SU-DHL-6 (cell line): ENCODE measurements around the gene WDR7.
A peak's percentile ranks its signal among the peaks of the same experiment; 100 is the strongest.

Experiments used
- H2AFZ ChIP-seq: fragments of 200-600 bp; sonication (generic); 2 replicates; pipeline ENCODE4 v1.6.1; 2014; ENCODE audit warnings: low read depth, mild to moderate bottlenecking, moderate library complexity, mixed read lengths, antibody characterized with exemption, low read length; ENCODE audit not compliant: severe bottlenecking
- H3F3A ChIP-seq: fragments of 200-600 bp; shearing (Covaris generic); 2 replicates; pipeline ENCODE4 v1.6.0; 2016; ENCODE audit warnings: antibody characterized with exemption, mild to moderate bottlenecking; ENCODE audit not compliant: insufficient read depth
- H3K27ac ChIP-seq: fragments of 200-600 bp; sonication (generic); 2 replicates; pipeline ENCODE4 v1.5.1; 2016; ENCODE audit warnings: low read depth, mild to moderate bottlenecking, low read length, moderate library complexity, mixed read lengths
- H3K27me3 ChIP-seq: fragments of 200-600 bp; sonication (generic), shearing (Covaris generic); 2 replicates; pipeline ENCODE4 v1.6.0; 2014; ENCODE audit warnings: mild to moderate bottlenecking, low read length
- H3K36me3 ChIP-seq: fragments of 200-600 bp; sonication (generic); 2 replicates; pipeline ENCODE4 v1.6.1; 2014; ENCODE audit warnings: mild to moderate bottlenecking, low read length, mixed read lengths
- H3K4me2 ChIP-seq: fragments of 300-600, 200-600 bp; shearing (Covaris generic), sonication (generic); 2 replicates; pipeline ENCODE4 v1.6.0; 2014; ENCODE audit warnings: low read length, low read depth, mild to moderate bottlenecking; ENCODE audit not compliant: poor library complexity, severe bottlenecking
- H3K4me3 ChIP-seq: fragments of 200-600 bp; sonication (generic); 2 replicates; pipeline ENCODE4 v1.5.1; 2014; ENCODE audit warnings: antibody characterized with exemption, low read length, mild to moderate bottlenecking, mixed read lengths; ENCODE audit not compliant: insufficient read depth, poor library complexity, severe bottlenecking
- H3K79me2 ChIP-seq: fragments of 200-600 bp; sonication (generic); 2 replicates; pipeline ENCODE4 v1.6.1; 2014; ENCODE audit warnings: mild to moderate bottlenecking, low read length, moderate library complexity; ENCODE audit not compliant: insufficient read depth
- H3K9ac ChIP-seq: fragments of 200-600 bp; sonication (generic); 2 replicates; pipeline ENCODE4 v1.7.0; 2014; ENCODE audit warnings: mild to moderate bottlenecking, low read length
- H3K9me2 ChIP-seq: fragments of 200-600 bp; sonication (generic); replicated peaks from 2 replicates; pipeline ENCODE4 v1.6.1; 2014; ENCODE audit warnings: low read length; ENCODE audit not compliant: insufficient read depth
- H3K9me3 ChIP-seq: fragments of 200-600 bp; sonication (generic); 2 replicates; pipeline ENCODE4 v1.6.1; 2014; ENCODE audit warnings: low read length, mixed read lengths; ENCODE audit not compliant: insufficient read depth
- H4K20me1 ChIP-seq: fragments of 200-600 bp; sonication (generic); 2 replicates; pipeline ENCODE4 v1.6.1; 2014; ENCODE audit warnings: low read depth, mild to moderate bottlenecking, antibody characterized with exemption, low read length, moderate library complexity, mixed read lengths
- CTCF ChIP-seq: fragments of 200-600 bp; sonication (generic); IDR thresholded peaks from one replicate; pipeline ENCODE4 v1.5.1; 2017; ENCODE audit warnings: antibody characterized with exemption, mild to moderate bottlenecking, low read length, moderate library complexity; ENCODE audit not compliant: insufficient read depth, poor library complexity, severe bottlenecking
- EZH2phosphoT487 ChIP-seq: fragments of 200-600 bp; sonication (generic), shearing (Covaris generic); conservative IDR thresholded peaks from 2 replicates; pipeline ENCODE4 v1.6.1; 2018; ENCODE audit warnings: mild to moderate bottlenecking, antibody characterized with exemption, low read length, moderate library complexity, mixed read lengths

Gene WDR7

GRCh38 chr18:57084331-57085271 is 433.4 kb downstream of the WDR7 start:
- H3F3A ChIP-seq = no peaks in the 10 kb centered on the region
- no peak overlapping the region for H3K27ac ChIP-seq
- peak overlapping the region; percentile 2 for H3K4me3 ChIP-seq
- H3K79me2 ChIP-seq = no peaks in the 10 kb centered on the region
- no peaks in the 10 kb centered on the region for H3K9me2 ChIP-seq
- H3K9ac ChIP-seq = no peak overlapping the region
- no peak overlapping the region for H2AFZ ChIP-seq
- H4K20me1 ChIP-seq = no peaks in the 10 kb centered on the region
- H3K27me3 ChIP-seq = no peaks in the 10 kb centered on the region; the same call in 1 of the 2 replicates
- TF ChIP-seq CTCF (no peak), EZH2phosphoT487 (no peak)
- H3K9me3 ChIP-seq = no peaks in the 10 kb centered on the region
- no peak overlapping the region for H3K4me2 ChIP-seq
- H3K36me3 ChIP-seq = no peaks in the 10 kb centered on the region

- no peak overlapping the region for H3K27ac ChIP-seq
- H2AFZ ChIP-seq = no peak overlapping the region
- TF ChIP-seq CTCF = no peak
- no peak for TF ChIP-seq EZH2phosphoT487
- H3K79me2 ChIP-seq = no peaks in the 10 kb centered on the region
- no peak overlapping the region for H3K4me2 ChIP-seq
- H3K9me3 ChIP-seq = no peaks in the 10 kb centered on the region
- no peaks in the 10 kb centered on the region for H4K20me1 ChIP-seq
- H3K9me2 ChIP-seq = no peaks in the 10 kb centered on the region
- no peaks in the 10 kb centered on the region for H3K36me3 ChIP-seq
- no peak overlapping the region for H3K4me3 ChIP-seq
- no peaks in the 10 kb centered on the region; the same call in 1 of the 2 replicates for H3K27me3 ChIP-seq
- no peak overlapping the region for H3K9ac ChIP-seq
- H3F3A ChIP-seq = no peaks in the 10 kb centered on the region
Measured at GRCh38 chr18:57085371-57085770, 434.2 kb downstream of the WDR7 start.

GRCh38 chr18:57086163-57086562 is 435.0 kb downstream of the WDR7 start:
- no peaks in the 10 kb centered on the region for H4K20me1 ChIP-seq
- no peaks in the 10 kb centered on the region for H3K9me3 ChIP-seq
- no peaks in the 10 kb centered on the region; the same call in 1 of the 2 replicates for H3K27me3 ChIP-seq
- TF ChIP-seq CTCF (no peak), EZH2phosphoT487 (no peak)
- no peak overlapping the region for H3K9ac ChIP-seq
- H3K4me2 ChIP-seq = no peak overlapping the region
- no peak overlapping the region for H3K4me3 ChIP-seq
- no peaks in the 10 kb centered on the region for H3F3A ChIP-seq
- H2AFZ ChIP-seq = no peak overlapping the region
- no peak overlapping the region for H3K27ac ChIP-seq
- H3K79me2 ChIP-seq = no peaks in the 10 kb centered on the region
- no peaks in the 10 kb centered on the region for H3K36me3 ChIP-seq
- H3K9me2 ChIP-seq = no peaks in the 10 kb centered on the region
